ENCODE data around the gene CAMSAP2. TPM values are rescaled to one million over a fixed set of nuclear protein-coding genes. Genes with fewer than 3 reads are reported as not detected.

The CAMSAP2 gene
- total and polyA plus RNA-seq, 2 of the 8 experiments (the other 6 are each of a cell fraction or from before 2014, with no cell fraction given), result 4.2 to 27.6 TPM

DNA sequence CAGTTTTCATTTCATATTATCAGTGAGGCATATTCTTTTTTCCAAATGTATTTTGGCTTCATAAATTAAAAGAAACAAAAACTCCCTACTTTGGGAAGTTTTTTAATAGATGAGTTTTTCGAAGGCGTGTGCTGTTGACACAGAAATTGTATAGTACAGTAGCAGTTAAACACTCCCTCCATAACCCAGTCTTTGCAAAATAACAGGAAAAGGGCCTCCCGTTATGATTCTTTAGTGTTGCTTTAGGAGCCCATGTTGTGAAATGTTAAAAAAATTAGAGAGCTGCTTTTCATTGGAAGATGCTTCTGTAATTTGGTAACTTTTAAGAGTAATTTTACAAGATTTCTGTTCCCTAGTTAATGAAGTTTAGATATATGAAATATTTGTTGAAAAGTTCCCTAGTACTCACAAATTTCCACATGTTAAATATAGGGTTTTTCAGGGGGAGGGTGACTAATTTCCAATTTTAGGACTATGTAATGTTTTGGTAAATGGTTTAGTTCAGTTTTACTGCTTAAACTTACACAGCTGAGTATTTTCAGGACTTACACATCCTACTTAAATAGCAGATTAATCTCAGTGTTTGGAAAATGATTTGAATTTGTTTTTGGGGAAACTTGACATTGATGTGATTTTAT is 2.0 kb downstream of the CAMSAP2 start (continued):
- TF ChIP-seq TEAD4 (IDR thresholded peaks at IDR 0.05; ENCODE audit: low read depth, low read length) (no peak), KDM1A (IDR thresholded peaks at IDR 0.05; ENCODE audit: borderline replicate concordance, low read length) (no peak)
